ENCODE data around the gene PIERCE2.
"Not testable (repeated sequence)": the region's sequence is repeated elsewhere in the genome, so short reads cannot be mapped to it uniquely, and the experiment has no call there.

PIERCE2 gene, protein sequence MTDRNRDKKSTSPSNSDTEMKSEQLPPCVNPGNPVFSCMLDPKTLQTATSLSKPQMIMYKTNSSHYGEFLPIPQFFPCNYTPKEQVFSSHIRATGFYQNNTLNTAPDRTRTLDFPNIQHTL

DNA sequence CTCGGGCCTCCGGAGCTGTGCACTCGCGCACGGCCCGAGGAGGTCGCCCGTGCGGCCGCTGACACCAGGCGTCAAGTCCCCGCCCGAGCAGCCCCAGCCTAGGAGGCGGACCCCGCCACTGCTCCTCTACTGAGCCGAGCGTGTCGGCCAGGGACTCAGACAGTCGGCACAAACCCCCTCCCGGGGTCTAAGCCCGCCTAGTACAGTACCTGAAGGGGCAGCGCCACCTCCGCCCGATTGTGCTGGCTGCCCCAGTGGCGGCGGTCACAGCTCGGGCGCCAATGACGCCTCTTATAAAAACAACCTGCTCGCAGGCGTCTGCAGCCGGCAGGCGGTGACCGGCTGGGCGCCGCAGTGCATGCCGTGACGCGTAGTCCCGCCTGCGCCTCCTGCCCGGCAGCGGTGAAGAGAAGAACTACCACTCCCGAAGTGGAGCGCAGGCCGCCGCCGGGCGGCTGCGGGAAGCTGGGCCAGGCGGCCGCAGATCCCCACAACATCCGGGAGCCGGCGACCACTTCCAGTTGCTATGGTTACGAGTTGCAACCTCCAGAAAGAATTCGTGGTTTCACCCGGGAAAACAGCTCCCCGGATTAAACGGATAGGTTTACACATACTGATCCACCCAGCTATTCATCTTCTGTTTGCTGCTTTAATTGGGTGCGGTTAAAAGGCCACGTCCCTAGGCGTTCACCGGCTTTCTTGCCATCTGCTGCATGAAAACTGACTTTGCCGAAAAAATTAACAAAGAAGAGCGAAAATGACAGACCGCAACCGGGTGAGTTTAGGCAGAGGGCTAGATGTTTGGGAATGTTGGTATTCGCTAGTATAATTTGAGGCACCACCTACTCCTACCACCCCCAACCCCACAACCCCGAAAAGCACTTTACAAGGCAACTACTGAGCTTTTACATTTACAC is at the start of gene PIERCE2, which contains the start of gene CCPG1:
PIERCE2 (plus strand) TSS at position 484 of the 917 bp plus-strand sequence; CDS start at position 758, 274 bp downstream.
CCPG1 (minus strand) TSS at position 348 of the 917 bp plus-strand sequence. CDS start 18,935 bp downstream, outside the sequence.
- DNase-seq = peak; percentile 93

DNA sequence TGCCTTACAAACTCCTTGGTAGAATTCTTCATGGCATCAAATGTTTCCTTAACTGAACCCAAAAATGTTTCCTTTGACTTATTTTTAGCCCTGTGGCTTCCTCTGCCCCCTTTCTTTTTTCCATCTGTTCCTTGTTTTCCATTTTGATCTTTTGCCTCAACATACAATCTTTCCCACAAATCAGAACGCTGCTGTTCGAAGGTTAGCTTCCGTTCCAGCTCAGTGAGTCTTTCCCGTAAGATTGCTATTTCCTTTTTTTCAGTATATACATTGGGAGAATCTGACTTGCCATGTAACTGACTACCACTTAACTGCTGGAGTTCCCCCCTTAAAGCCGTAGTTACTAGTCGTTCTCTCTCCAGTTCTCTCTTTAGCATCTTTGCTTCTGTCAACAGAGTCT is 48.0 kb upstream of the PIERCE2 start:
- no peak for DNase-seq

DNA sequence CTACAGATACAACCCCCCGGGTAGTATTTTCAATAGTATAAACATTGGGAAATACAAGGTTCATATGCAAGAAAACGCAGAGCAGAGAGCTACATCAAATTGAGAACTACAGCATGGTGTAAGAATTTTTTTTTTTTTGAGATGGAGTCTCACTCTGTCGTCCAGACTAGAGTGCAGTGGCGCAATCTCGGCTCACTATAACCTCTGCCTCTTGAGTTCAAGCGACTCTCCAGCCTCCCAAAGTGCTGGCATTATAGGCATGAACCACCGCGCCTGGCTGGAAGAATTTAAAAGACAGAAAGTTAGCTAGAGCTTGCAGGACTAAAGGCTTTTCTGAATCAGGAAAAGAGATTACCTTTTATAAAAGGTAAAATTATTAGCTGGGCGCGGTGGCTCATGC is 47.2 kb upstream of the PIERCE2 start:
- no peak for DNase-seq

DNA sequence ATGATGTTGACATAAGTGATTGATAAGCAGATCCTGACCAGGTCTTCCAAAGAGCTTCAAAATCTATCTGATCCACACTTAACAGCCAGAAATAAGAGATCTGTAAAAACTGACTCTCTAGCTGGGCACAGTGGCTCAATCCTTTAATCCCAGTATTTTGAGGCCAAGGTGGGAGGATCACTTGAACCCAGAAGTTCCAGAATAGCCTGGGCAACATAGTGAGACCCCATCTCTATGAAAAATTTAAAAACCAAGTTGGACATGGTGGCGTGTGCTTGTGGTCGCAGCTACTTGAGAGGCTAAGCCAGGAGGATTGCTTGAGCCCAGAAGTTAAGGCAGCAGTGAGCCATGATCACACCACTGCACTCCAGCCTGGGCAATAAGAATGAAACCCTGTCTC is 45.7 kb upstream of the PIERCE2 start:
- no peak for DNase-seq

DNA sequence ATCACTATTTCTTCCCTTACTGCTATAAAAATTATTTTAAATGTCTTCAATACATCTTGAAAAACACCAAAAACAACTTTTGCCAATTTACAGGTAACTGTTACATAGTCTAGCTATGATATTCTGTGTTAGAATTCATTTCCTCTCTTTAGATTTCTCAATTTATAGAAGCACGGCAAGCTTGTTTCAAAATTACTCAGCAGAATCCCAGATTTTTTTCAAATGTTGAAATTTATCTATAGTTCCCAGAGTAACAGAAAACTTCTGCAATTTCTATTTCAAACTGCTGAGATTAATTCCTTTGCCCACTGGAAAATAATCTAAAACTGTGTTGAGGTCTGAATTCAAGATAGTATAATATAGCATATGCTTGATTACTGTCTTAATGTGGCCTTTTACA is 41.3 kb upstream of the PIERCE2 start:
- DNase-seq = no peak

DNA sequence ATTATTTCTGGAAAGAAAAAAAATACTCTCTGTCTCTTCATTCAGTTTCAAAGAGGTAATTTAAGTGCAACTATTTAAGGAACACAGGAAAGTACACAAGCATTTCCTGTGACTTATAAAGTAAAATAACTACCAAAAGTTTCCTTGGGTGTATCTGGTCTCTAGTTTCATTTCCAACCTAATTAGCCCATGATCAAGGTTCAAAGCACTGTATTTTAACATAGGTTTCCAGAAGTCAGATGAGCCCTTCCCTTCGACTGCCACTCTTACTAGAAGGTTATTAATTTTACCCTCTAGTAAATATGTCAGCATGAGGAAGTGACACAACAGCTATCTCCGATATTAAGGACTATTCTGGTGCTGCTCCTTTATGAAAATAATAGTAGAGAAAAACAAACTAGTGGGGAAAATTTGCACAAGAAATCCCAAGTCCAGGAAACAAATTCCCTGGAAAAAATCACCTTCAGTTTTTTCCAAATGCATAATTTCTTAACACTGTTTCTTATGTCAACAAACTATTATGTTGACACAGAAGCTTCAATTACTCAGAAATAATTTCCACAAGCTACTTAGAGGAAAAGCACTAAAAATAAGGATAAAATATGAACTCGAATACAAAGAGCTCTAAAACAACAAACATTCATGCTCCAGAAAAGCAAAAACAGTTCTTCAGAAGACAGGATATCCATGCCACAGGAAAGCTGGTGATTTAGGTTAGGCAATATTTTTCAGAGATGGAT is 35.4 kb upstream of the PIERCE2 start:
- no peak for DNase-seq

DNA sequence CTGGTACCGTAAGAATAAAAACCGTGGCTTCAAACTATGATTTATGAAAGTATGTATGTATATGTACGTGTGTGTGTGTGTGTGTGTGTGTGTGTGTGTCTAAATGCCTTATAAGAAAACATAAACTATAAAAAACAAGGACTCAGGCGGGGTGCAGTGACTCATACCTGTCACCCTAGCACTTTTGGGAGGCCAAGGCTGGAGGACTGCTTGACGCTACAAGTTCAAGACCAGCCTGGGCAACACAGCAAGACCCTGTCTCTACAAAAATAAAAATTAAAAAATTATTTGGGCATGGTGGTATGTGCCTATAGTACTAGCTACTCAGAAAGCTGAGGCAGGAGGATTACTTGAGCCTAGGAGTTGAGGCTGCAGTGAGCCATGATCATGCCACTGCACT is 29.2 kb upstream of the PIERCE2 start:
- DNase-seq = no peak

DNA sequence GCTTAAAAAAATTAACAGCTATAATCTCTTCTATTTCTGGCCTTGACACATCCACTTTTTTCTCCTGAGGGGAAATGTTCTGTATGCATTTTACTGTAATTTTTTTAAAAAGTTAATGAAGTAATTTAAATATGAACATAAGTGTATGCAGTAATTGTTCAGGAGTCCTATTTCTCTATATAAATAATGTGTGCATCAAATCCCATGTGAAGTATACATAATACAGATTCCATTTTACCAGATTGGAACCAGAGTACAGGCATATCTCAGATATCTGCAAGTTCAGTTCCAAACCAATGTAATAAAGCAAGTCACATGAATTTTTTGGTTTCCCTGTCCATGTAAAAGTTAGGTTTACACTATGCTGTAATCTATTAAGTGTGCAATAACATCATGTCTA is 26.7 kb upstream of the PIERCE2 start:
- no peak for DNase-seq

DNA sequence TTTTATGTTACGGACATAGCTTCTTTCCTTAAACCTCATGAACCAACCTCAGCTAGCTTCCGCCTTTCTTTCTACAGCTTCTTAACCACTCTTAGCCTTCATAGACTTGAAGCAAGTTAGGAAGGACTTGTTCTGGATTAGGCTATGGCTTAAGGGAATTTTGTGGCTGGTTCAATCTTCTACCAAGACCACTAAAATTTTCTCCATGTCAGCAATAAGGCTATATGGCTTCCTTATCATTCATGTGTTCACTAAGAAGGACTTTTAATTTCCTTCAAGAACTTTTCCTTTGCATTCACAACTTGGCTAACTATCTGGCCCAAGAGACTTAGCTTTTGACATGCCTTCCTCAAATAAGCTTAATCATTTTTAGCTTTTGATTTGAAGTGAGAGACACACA is 24.6 kb upstream of the PIERCE2 start:
- DNase-seq = no peak

DNA sequence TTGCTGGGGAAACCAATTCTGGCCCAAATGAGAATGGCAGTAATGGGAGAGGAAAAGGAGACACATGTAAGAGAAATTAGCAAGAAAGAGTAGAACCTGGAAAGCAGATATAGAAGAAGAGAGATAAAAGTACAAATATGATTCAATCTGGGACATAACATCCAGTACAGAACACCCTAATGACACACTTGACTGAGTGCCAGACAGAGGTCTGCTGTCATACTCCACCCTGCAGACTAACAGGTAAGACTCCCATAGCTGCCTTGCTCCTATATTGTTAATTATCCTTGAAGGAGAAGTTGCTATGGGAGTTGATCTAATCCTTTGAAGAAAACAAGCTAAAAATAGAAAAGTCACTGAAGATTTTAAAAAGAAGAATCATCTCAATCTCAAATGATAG is 21.3 kb upstream of the PIERCE2 start:
- no peak for DNase-seq

DNA sequence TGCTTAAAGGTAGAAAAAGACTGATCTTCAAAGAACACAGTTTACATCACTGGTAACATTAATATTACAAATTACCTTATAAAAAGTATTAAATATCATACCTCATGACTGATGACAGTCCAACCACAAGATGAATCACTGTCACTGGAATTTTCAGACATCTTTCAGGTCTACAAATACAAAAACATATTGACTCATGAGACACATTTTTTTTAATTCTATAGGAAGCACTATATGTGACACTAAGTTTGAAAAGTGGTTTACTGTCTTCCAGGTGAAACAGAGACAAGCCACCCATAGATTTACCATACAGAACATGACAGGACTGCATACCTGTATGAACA is 19.1 kb upstream of the PIERCE2 start:
- no peak for DNase-seq

DNA sequence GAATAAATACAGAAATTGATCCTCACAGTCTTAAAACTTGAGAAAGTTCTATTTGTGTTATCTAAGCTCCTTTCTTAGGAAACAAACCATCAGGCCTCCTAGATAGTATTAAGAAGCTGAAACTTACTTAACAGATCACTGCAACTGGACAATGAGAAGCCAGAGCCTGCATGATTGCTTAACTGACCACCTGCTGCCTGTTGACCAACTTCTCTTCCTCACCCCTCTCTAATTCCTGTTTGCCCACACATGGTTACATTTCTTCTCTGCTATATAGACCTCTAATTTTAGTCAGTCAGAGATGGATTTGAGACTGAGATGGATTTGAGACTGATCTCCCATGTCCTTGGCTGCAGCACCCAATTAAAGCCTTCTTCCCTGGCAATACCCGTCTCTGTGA is 13.6 kb upstream of the PIERCE2 start:
- no peak for DNase-seq

DNA sequence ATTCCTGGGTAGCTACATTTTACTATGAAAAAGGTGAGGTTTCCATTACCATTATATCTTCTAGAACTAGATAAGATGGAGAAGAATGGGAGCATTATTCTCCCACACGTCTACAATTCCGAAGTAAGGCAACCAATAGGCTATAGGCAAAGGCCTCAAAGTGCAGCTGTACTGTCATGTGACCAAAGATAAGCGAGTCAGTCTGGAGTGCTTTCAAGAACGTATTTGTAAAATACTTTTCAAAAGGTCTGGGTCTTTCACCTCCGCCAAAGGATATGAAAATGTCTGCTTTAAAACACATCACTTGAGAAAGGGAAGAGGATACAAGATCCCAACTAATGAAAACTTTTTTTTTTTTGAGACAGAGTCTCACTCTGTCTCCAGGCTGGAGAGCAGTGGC is 10.1 kb upstream of the PIERCE2 start:
- no peak for DNase-seq

DNA sequence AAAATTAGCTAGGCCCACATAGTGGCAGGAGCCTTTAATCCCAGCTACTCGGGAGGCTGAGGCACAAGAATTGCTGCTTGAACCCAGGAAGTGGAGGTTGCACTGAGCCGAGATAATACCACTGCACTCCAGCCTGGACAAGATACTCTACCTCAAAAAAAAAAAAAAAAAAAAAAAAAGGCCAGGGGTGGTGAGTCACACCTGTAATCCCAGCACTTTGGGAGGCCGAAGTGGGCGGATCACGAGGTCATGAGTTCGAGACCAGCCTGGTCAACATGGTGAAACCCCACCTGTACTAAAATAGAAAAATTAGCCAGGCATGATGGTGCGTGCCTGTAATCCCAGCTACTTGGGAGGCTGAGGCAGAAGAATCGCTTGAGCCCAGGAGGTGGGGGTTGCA is 8.2 kb upstream of the PIERCE2 start:
- DNase-seq = not testable (repeated sequence)

DNA sequence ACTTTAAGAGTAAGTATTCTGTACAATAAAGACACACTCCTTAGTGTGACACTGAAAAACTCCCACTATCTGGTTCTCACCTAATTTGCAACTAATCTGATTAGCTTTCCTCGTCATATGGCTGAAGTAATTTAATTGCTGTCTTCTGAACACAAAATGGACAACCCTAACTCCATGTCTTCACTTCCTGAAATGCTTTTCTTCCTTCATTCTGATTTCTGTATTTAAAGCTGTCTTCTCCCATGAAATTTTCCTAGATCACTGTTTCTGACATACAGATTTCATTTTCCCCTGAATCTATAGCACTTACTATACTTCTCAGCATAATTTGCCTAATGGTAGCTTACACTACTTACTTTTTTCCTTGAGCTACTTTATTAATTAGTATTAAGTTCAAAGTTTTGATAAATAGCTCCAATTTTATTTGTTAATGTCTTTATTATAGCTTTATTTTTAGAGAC is 6.5 kb upstream of the PIERCE2 start:
- no peak for DNase-seq

DNA sequence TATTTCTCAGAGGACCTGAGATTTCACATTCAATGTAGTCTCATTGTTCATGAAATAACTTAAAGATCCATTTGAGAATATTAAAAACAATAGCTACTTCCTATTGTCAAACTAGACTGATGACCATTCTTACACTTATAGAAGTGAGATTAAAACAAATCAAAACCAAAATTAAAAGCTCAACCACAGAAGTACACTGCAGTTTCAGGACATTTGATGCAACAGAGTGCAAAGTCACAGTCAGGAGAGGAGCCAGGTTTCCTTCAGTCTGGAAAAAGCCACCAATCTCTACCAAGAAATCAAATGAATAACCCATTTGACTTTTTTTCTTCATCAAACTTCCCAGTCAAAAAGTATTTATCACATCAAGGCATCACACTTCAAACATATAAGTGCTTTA is 5.6 kb upstream of the PIERCE2 start:
- DNase-seq = no peak

DNA sequence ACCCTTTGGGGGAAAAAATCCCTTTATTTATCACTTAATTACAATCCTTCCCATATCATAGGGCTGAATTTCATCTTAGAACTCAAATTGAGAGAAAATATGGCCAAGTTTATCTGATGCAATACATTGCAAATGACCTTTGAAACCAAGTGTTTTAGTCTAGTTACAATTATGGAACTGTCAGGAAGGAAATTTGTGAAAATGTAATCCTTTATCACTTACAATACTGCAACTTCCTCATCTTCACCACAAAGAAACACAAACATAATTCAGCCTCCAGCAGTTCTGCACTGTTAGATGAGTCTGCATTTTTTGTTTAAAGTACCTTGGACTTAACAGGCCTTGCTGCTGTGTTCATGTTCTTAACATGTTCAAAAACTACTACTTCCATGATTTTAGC is 4.8 kb upstream of the PIERCE2 start:
- DNase-seq = no peak

DNA sequence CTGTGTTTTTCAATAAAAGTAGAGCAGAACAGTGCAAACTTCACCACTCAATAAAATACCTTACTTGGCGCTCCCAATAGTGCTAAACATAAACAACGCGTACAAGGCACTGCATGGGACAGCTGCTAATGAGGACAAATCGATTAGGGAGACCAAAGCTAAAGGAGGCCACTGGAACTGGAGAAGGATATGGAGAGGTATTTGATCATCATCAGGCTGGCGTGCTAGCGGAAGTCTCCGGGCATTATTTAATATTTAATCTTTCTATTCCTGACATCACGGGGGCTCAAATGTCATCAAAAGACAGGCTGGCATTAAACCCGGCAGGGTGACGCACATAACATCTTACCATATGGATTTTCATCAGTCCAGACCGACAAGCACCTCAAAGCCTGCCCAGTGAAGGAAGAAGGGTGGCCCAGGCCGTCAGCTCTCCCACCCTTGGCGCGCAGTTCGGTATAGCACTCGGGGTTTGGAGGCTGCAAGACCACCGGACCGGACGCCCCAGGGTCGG is 740 bp upstream of the PIERCE2 start:
- DNase-seq = no peak

DNA sequence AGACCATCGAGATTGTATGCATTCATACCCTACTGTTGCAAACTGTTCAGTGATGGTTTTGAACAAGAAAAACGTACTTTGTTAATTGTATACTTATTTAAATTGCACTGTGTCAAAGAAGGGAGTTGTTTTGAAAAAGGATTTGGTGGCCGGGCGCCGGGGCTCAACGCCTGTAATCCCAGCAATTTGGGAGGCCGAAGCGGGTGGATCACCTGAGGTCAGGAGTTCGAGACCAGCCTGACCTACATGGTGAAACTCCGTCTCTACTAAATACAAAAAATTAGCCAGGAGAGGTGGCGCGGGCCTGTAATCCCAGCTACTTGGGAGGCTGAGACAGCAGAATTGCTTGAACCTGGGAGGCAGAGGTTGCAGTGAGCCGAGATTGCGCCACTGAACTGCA is 681 bp downstream of the PIERCE2 start:
- not testable (repeated sequence) for DNase-seq

DNA sequence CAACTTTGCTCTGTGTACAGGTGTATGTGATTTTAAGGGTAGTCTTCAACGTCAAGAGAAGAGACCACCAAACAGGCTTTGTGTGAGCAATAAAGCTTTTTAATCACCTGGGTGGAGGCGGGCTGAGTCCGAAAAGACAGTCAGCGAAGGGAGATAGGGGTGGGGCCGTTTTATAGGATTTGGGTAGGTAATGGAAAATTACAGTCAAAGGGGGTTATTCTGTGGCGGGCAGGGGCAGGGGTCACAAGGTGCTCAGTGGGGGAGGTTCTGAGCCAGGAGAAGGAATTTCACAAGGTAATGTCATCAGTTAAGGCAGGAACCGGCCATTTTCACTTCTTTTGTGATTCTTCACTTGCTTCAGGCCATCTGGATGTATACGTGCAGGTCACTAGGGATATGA is 9.4 kb downstream of the PIERCE2 start:
- DNase-seq = not testable (repeated sequence)

DNA sequence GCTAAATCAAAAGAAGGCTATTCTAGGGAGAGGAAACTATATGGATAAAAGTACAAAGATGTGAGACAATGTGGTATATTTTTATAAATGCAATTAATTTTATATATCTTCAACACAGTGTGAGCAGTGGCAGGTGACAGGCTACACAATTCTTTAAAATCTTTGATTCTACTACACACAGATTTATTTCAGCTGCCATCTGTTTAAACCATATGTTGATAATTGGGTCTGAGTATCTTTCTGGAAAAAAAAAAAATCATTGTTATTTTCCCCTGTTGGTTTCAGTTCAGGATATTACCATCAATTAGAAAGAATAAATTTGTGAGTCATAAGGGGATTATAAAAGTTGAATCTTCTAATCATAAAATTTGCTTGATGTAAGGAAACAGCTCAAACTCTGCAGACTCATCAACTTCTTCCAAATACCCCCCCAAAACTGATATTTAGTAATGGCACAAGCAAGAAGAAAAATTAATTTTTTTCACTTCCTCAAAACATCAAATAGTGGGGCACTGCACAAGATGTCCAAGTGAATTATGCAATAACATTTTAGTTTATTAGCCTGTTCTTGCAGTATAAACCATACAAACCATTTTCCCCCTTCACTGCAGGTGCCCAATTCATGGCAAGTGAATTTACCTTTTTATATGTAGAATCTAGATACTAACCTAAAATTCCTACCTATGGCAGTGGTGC is 12.0 kb downstream of the PIERCE2 start:
- no peak for DNase-seq

DNA sequence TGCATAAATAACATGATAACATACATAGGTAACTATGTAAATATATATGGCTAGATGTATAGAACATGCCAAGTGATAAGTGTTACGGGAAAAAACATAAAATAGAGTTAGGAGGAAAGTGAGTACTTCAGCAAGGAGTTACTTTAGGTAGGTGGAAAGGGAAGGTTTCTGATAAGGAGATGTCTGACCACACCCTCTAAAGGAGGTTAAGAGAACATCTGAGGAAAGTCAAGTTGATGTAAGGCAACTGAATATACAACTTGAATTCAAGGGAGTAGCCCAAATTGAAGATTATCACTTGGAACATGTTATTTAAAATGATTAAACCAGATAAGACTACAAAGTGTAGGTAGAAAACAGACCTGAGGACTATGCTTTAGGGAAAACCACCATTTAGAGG is 13.8 kb downstream of the PIERCE2 start:
- no peak for DNase-seq
